ENCODE results near the gene MAN1B1.

MAN1B1 gene

GRCh38 chr9:137147091-137147792 lies 60.5 kb downstream of the MAN1B1 start:
- DNase-seq (ENCODE audit: low read depth), result no peak

GRCh38 chr9:137147793-137148160 lies 61.0 kb downstream of the MAN1B1 start:
- no peak for DNase-seq (ENCODE audit: low read depth)

- no peak for DNase-seq (ENCODE audit: low read depth)
These were observed 61.5 kb downstream of the MAN1B1 start for GRCh38 chr9:137148242-137148641.

- no peak for DNase-seq (ENCODE audit: low read depth)
These were observed 61.9 kb downstream of the MAN1B1 start for GRCh38 chr9:137148661-137149060.

- no peak for DNase-seq (ENCODE audit: low read depth)
These were observed 62.6 kb downstream of the MAN1B1 start for GRCh38 chr9:137149363-137149762.

GRCh38 chr9:137149942-137150616 lies 63.3 kb downstream of the MAN1B1 start:
- no peak for DNase-seq (ENCODE audit: low read depth)

GRCh38 chr9:137150617-137151457 lies 64.1 kb downstream of the MAN1B1 start:
- DNase-seq (ENCODE audit: low read depth), result no peak

GRCh38 chr9:137152844-137153405 lies 66.1 kb downstream of the MAN1B1 start:
- DNase-seq (ENCODE audit: low read depth), result no peak

- peak; percentile 40 for DNase-seq (ENCODE audit: low read depth)
These were observed 70.0 kb downstream of the MAN1B1 start for GRCh38 chr9:137156567-137157375.

GRCh38 chr9:137157618-137158415 lies 71.0 kb downstream of the MAN1B1 start:
- DNase-seq (ENCODE audit: low read depth), result no peak

- no peak for DNase-seq (ENCODE audit: low read depth)
These were observed 71.8 kb downstream of the MAN1B1 start for GRCh38 chr9:137158625-137159024.

All from activated T-cell treated with anti-CD3 and anti-CD28 coated beads for 24 hours (primary cell).